ENCODE data around the gene IRAK3.

The IRAK3 gene

GRCh38 chr12:66199831-66200509, 11.0 kb downstream of the IRAK3 start:
- Histone ChIP-seq H4K20me1 (ENCODE audit: insufficient read depth, low read length) (no peaks in the 10 kb centered on the region), H3K4me2 (ENCODE audit: insufficient read depth, low read length) (no peak overlapping the region)
- no peak for TF ChIP-seq CTCF (IDR thresholded peaks at IDR 0.05; ENCODE audit: borderline replicate concordance, extremely low read depth, low read length, poor library complexity, severe bottlenecking)
- no peak for TF ChIP-seq EZH2 (IDR thresholded peaks at IDR 0.05; ENCODE audit: borderline replicate concordance, low read depth, low read length, severe bottlenecking)

DNA sequence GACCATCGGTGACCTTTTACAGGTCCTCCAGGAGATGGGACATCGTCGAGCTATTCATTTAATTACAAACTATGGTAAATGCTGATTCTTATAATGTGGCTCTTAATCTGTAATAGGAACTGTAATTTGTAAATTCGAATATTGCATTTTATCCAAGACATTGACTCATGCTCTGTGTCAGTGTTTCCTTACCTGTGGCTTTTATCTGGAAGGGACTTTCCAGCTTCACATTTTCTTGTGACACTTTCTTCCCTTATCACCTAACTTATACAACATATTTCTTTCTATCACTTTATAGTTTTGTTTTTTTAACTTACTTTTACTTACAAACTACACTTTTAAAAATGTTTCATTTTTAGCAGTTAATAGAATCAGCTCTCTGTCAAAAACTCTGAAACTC, 14.8 kb downstream of the IRAK3 start:
- Histone ChIP-seq H3K27me3 (ENCODE audit: insufficient read depth, low read length, poor library complexity) (peaks cover 8% of the 10 kb centered on the region), H2AFZ (ENCODE audit: low read depth, low read length) (no peak overlapping the region), H3K9ac (ENCODE audit: low read depth, low read length) (no peak overlapping the region), H3K4me2 (ENCODE audit: insufficient read depth, low read length) (no peak overlapping the region), H3K36me3 (ENCODE audit: insufficient read depth, low read length) (no peaks in the 10 kb centered on the region), H3K4me1 (ENCODE audit: insufficient read depth, low read length) (no peaks in the 10 kb centered on the region), H3K79me2 (ENCODE audit: insufficient read depth, low read length) (no peaks in the 10 kb centered on the region), H3K4me3 (ENCODE audit: low read depth in 1 of 2, low read length in 2 of 2) (no peak overlapping the region), H4K20me1 (ENCODE audit: insufficient read depth, low read length) (no peaks in the 10 kb centered on the region), H3K9me3 (ENCODE audit: insufficient read depth, low read length, severe bottlenecking) (no peaks in the 10 kb centered on the region), H3K27ac (ENCODE audit: low read length) (no peak overlapping the region)
- DNase-seq (no peak), ATAC-seq (ENCODE audit: insufficient read depth, low read depth) (no peak)
- no peak for TF ChIP-seq CTCF (IDR thresholded peaks at IDR 0.05; ENCODE audit: borderline replicate concordance, extremely low read depth, low read length, poor library complexity, severe bottlenecking)
- TF ChIP-seq EZH2 (IDR thresholded peaks at IDR 0.05; ENCODE audit: borderline replicate concordance, low read depth, low read length, severe bottlenecking) = no peak

More at GRCh38 chr12:66199831-66200509, 11.0 kb downstream of the IRAK3 start:
- ATAC-seq (ENCODE audit: insufficient read depth, low read depth) (no peak), DNase-seq (no peak)
- H3K9me3 ChIP-seq (ENCODE audit: insufficient read depth, low read length, severe bottlenecking) = no peaks in the 10 kb centered on the region
- H3K36me3 ChIP-seq (ENCODE audit: insufficient read depth, low read length) = no peaks in the 10 kb centered on the region
- H3K9ac ChIP-seq (ENCODE audit: low read depth, low read length) = no peak overlapping the region
- no peaks in the 10 kb centered on the region for H3K4me1 ChIP-seq (ENCODE audit: insufficient read depth, low read length)
- H3K27ac ChIP-seq (ENCODE audit: low read length) = no peak overlapping the region
- H3K79me2 ChIP-seq (ENCODE audit: insufficient read depth, low read length) = no peaks in the 10 kb centered on the region
- H2AFZ ChIP-seq (ENCODE audit: low read depth, low read length) = no peak overlapping the region
- no peak overlapping the region for H3K4me3 ChIP-seq (ENCODE audit: low read depth in 1 of 2, low read length in 2 of 2)
- peaks cover 2% of the 10 kb centered on the region for H3K27me3 ChIP-seq (ENCODE audit: insufficient read depth, low read length, poor library complexity)

DNA sequence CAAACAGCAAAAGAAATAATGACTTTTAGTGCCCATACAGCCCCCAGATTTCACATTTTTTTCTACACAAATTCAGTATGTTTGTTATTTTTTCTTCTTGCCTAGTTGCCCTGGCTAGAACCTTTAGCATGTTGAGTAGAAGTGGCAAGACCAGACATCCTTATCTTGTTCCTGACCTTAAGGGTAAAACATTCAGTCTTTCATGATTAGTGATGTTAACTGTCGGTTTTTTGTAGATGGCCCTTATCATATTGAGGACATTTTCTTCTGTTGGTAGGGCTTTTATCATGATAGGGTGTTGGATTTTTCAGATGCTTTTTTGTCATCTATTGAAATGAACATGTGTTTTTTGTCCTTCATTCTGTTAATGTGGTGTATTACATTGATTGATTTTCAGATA, 17.1 kb downstream of the IRAK3 start:
- no peaks in the 10 kb centered on the region for H4K20me1 ChIP-seq (ENCODE audit: insufficient read depth, low read length)
- no peak overlapping the region for H3K27ac ChIP-seq (ENCODE audit: low read length)
- ATAC-seq (ENCODE audit: insufficient read depth, low read depth) = no peak
- H3K4me2 ChIP-seq (ENCODE audit: insufficient read depth, low read length) = no peak overlapping the region
- H3K4me3 ChIP-seq (ENCODE audit: low read depth in 1 of 2, low read length in 2 of 2) = no peak overlapping the region
- H3K79me2 ChIP-seq (ENCODE audit: insufficient read depth, low read length) = no peaks in the 10 kb centered on the region
- H2AFZ ChIP-seq (ENCODE audit: low read depth, low read length) = no peak overlapping the region
- no peak overlapping the region for H3K9ac ChIP-seq (ENCODE audit: low read depth, low read length)
- DNase-seq = no peak
- H3K9me3 ChIP-seq (ENCODE audit: insufficient read depth, low read length, severe bottlenecking) = no peaks in the 10 kb centered on the region
- peaks cover 11% of the 10 kb centered on the region for H3K27me3 ChIP-seq (ENCODE audit: insufficient read depth, low read length, poor library complexity)
- TF ChIP-seq CTCF (IDR thresholded peaks at IDR 0.05; ENCODE audit: borderline replicate concordance, extremely low read depth, low read length, poor library complexity, severe bottlenecking) = no peak
- no peak for TF ChIP-seq EZH2 (IDR thresholded peaks at IDR 0.05; ENCODE audit: borderline replicate concordance, low read depth, low read length, severe bottlenecking)
- no peaks in the 10 kb centered on the region for H3K36me3 ChIP-seq (ENCODE audit: insufficient read depth, low read length)
- H3K4me1 ChIP-seq (ENCODE audit: insufficient read depth, low read length) = no peaks in the 10 kb centered on the region
